Frontal cortex (tissue), 4 donors: ENCODE results near the gene TRAM2. TPM values are rescaled to one million over a fixed set of nuclear protein-coding genes. Genes with fewer than 3 reads are reported as not detected.

Experiments used
- DNase-seq, 2 donors: peaks; one replicate each; pipeline ENCODE4 v3.0.0; 2012; ENCODE audit warnings: low spot score in 2 of 2
- FAIRE-seq: peaks from 2 replicates; lab custom pipeline; 2012; peaks lifted over from hg19 to GRCh38; lab: Jason Lieb, UNC
- total RNA-seq: library from RNA; depleted of rRNA; stranded (reverse); fragments of >200 nt; gene quantifications from one replicate; pipeline ENCODE4 v1.2.3, GENCODE V29; 2014
- donor health status: control.
- donor health status: control.
- donor health status: control.

TRAM2 gene
- total RNA-seq, 1 donor from 2014 or later = 2.0 TPM

DNA sequence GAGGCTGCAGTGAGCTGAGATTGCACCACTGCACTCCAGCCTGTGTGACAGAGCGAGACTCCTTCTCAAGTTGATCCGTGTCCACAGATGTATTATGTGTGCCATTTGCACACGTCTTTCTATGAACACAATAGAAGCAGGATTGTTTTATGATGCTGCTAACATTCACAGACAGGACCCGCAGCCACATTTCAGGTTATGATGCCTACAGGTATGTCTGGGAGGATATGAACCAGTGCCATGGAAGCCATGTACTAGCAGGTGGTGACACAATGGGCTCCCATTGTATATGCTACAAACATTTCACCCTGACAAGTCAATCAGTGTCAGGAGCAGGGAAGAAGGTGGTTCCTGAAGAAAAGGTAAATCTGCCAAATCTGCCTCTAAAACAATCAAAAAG is 4.3 kb downstream of the TRAM2 start:
- FAIRE-seq = no peak
- DNase-seq = no peak

DNA sequence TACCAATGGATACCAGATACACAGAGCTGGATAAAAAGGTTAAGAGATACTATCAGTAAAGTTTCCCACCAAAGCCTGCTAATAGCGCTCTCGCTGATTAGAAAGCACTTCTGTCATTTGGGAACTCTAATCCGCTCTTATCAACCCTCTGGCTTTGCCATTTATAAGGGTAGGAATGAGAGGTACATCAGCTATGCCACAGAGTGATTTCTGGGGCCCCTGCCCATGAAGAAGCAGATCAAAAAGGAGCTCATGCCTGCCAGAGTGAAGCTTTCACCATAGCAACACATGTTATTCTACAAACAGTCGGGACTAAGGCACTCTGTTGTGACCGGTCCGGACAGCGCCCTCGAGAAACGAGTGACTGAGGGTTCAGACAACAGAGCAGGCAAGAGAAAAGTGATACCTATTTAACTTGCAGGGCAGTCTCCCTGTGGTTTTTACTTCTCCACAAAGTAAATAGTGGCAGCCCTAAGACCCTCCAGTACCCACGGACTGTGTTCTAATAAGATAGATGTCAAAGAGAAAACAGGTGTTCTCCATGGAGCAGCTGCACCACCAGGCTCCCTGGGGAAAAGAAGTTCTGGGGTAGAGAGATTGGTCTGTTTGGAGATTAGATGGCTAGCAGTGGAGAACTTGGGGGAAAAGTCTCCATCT is 5.6 kb downstream of the TRAM2 start:
- DNase-seq = no peak

DNA sequence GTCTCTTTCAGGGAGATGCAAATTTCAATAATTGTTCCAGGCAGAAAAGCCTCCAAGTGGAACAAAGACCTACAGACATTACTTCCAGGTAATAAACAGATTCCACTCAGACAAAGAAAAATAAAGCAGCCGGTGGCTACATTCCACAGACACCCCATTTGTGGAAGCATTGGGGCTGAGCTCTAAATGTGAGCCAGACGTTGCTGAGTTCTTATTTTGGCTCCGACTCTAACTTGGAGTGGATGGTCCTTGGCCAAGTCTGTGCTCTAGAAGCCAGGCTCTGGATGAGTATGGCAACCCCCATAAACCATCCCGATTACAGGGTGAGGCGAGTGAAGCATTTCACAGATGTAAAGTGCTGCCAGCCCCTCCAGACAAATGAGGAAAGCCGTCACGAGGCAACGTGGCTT is 6.6 kb downstream of the TRAM2 start:
- FAIRE-seq (no peak), DNase-seq (no peak)

More for the DNA sequence above, 5.6 kb downstream of the TRAM2 start:
- FAIRE-seq = no peak

DNA sequence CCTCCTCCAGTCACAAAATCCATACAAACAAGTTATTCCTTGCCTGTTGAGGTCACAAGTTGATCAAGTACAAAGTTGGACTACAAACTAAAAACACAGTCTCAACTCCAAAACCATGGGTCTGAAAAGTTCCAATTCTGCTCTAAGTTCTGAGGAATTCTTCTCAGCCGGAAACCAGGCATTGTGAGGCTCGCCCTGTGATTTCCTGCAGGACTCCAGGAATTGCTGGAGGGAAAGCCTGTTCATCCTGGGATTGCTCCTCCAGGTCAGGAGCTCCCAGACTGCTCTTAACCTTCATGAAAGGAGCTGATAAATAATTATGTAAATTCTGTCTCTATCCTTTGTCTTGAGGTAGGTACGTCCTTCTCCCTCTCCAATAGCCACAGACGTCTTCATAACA is 8.5 kb downstream of the TRAM2 start:
- DNase-seq = no peak
- no peak for FAIRE-seq

DNA sequence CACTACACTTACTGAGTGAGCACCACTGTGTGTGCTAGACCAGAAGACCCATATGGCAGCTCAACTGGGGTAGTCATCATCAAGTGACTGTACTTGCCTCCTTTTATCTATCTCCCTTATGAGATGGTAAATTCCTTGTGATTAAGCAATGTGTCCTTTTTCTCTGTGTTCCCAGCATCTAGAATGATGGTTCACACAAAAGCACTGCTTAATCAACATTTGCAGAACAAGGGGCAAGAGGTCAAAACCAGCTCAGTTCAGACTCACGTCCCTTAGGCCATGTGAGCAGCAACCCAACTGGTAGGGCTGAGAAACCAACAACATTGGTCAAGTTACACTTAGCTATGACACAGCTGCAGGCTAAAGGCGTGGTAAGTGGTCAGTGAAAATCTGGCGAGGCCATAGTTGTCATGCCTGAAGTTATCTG is 10.0 kb downstream of the TRAM2 start:
- DNase-seq = no peak
- FAIRE-seq = no peak

DNA sequence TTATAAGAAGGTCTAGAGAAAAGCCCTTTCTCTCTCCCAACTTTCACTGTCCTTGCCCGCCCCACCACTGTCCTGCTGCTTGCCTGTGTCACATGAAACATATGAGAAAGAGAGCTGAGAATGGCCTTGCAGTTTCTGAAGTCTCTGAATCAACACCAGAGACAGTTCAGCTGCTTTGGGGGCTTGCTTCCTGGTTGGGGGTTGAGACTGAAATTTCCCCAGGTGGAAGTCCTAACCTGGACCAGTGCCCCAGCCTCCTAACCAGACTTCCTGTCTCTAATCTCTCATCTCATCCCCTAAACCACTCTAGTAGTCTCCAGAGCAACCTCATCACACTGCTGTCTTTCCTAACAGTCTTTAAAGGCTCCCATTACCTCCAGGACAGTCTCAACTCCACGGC is 10.7 kb downstream of the TRAM2 start:
- DNase-seq = no peak
- FAIRE-seq = no peak

DNA sequence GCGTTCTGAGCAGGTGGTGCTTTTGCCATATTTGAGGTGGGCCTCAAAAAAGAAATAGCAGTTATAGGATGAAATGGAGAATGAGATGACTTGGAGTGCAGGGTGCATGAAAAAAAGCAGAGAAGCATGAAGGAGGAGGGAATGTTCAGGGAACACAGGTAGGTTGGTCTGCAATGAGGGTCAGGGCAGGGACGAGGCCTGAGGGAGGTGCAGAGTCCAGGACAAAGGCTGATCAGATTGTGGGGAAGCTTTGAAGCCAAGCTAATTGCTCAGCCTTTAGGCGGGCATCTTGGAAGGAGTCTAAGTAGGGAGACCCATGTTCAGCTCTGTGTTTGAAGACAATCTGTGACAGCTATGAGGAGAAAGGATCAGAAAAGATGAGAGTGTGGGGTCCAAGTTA is 12.0 kb downstream of the TRAM2 start:
- DNase-seq (no peak), FAIRE-seq (no peak)

DNA sequence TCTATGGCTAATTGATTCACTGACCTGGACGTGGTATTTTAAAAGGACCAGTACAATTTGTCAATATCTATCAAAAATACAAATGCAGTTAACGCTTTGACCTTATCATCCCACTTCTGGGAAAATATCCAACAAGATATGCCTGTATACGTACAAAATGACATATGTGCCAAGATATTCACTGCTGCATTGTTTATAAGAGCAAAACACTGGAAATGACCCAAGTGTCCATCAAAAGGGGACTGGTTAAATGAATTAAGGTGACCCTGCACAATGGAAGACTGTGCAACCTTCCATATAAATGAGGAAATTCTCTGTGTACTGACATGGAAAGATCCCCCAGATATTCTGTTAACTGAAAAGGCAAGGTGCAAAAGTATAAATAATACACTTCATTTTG is 13.9 kb downstream of the TRAM2 start:
- no peak for FAIRE-seq

DNA sequence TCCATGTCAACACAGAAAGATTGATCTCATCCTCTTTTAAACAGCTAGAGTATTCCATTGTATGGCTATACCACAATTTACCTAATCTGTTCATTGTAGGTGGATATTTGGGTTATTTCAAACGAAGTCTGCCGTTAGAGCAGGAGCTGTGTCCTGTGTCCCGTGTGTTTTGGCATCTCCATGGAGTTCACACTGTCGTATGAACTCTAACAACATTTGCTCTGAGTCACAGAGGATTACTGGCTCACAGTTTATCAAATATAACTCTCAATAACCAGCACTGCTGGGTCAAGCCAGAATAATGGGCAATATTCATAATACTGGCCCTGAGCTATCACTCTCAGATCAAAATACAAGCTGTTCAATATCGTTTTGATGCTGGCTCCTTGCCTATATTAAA is 16.4 kb downstream of the TRAM2 start:
- no peak for DNase-seq

More for the DNA sequence above, 13.9 kb downstream of the TRAM2 start:
- no peak for DNase-seq

DNA sequence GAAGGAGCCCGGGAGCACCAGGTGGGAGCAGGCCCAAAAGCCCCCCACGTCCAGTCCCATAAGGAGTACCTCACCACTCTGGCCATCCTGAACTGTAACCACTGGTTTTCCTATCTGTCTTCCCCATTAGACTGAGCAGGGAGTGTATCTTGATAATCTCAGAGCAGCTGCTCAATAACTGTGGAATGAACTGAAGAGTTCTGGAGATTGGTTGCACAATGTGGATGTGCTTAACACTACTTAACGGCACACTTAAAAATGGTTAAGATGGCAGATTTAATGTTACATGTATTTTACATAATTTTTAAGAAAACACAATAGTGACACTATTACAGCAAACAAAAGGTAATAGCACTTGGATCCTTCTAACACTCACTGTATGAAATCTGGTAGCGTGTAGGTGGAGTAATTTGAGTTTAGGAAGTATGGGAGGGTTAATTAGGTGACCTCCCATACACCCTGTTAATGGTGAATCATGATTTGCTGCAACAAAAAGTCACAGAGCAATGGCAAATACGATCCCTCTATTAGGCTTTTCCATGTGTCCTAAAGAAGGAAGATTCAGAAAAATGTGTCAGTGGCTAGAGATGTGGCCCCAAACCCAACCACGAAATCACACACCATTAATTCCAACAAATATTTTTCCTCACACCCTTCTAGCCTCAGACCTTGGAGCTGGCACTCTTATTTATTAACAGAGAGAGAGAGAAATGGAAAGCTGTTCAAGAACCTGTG is 18.4 kb downstream of the TRAM2 start:
- DNase-seq = no peak
- FAIRE-seq = no peak

More for the DNA sequence above, 16.4 kb downstream of the TRAM2 start:
- FAIRE-seq = no peak

DNA sequence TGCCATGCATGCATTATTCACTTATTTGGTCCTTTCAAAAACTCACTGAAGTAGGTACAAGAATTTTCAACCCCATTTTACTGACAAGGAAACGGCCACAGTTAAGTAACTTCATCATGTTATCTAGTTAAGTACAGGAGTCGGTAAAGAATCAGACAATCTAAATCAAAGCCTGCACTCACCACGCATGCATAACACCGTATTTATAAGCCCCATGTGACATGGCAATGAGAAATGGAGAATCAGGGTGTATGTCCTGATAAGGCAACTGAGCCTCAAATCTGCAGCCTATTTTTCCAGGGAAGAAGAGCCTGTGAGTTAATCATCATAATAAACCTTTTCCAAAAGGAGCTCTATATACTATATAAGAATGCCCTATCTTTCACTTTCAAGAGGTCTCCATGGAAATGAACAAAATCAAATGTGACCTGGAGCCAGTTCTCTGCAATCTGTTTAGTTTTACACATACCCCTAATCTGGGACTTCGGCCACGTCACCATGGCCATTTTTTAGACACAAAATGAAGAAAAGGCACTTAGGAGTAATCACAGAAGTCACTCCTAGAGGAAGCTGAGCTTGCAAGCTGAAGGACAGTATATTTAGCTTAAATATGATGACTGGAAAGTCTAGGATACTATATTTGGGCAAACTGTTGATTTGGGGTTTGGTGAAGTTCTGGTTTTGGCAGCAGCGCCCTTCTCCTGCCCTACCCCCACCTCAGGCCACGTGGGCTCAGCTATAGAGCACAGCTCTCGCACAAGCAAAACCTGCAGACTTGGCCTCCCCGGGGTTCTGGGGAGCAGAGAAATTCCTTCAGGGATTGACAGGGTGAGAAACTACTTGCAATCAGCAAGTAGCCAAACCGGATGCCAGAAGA is 19.2 kb downstream of the TRAM2 start:
- DNase-seq = no peak
- FAIRE-seq = no peak

DNA sequence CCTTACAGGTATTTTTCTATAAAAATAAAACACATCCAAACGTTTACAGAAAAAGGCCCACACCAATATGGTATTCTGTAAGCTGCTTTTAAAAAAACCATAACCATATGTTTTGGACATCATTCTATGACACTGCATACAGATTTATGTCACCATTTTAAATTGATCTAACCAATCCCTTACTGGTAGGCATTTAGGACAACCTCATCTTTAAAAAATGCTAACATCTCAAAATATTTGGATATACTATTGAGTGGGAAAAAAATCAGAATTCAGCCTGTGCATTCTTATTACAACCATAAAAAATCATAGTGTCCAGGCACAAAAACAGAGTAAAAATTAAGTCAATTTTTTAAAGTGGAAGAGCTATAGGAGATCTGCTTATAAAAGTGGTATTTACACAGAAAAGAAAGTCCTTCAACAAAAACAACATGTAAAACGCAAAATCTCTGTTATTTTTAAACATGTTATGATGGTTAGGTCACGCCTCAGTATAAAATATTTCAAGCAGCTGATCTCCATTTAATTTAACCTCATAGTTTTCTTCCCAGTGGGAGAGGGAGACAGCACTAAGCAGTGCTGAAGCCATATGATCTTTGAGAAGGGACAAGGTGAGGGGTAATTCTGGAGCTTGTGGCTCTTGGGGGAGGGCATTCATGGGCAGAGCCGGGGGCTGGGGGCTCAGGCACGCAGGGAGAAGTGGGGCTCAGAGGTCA is 21.2 kb downstream of the TRAM2 start:
- DNase-seq = no peak

DNA sequence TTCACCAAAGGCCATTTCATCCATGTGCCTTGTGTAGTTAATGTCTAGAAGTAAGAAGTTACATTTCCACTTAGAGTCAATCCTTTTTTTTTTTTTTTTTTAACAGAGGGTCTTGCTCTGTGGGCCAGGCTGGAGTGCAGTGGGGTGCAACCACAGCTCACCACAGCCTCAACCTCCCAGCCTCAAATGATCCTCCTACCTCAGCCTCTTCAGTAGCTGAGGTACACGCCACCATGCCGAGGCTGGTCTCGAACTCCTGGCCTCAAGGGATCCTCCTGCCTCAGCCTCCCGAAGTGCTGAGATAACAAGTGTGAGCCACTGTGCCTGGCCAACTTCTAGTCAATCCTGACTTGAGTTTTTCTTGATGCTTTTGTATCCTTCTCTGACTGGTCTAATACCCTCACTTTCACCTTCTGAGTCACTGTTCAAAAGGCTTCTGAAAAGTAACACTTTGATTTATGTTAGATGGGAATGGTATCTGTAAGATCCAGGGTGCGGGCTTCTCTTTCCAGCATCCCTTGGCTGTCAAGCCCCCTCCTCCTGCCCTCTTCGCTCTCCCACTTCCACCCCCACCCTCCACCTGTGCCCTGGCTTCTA is 22.1 kb downstream of the TRAM2 start:
- DNase-seq = no peak

More for the DNA sequence above, 21.2 kb downstream of the TRAM2 start:
- FAIRE-seq = no peak

DNA sequence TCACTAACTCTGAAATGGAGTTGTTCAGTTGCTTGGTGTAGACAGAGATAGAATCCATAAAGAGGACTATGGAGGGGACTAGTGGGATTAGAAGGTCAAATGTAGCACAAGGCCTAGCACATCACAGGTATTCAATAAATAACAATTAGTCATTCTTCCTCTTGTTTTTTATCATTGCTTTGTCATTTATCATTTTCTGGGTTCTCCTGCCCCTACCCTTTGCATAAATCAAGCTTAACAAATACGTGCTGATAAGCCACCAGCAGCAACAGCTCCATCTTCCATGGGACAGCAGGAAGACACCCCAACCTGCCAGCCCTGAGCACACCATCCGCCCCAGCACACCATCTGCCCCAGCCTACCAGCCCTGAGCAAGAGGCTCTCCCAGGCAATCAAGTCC is 23.1 kb downstream of the TRAM2 start:
- no peak for FAIRE-seq
- no peak for DNase-seq

More for the DNA sequence above, 22.1 kb downstream of the TRAM2 start:
- no peak for FAIRE-seq

DNA sequence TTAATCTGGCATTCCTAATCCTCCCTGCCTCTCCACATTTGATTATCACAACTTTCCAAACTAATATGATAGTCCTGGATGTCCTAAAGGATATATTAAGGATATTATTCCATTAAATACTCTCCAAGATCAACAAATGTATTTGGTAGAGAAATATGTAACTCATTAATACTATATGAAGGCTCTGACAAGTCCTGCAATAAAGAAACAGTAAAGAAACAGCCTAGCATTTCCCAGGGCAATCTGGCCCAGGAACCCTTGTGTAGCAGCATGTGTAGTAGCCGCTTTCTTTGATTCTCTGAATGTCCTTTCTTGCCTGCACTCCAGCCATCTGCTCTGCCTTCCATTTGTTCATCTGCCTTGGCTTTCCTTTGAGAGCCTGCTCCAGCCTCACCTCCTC is 23.7 kb downstream of the TRAM2 start:
- DNase-seq (no peak), FAIRE-seq (no peak)

DNA sequence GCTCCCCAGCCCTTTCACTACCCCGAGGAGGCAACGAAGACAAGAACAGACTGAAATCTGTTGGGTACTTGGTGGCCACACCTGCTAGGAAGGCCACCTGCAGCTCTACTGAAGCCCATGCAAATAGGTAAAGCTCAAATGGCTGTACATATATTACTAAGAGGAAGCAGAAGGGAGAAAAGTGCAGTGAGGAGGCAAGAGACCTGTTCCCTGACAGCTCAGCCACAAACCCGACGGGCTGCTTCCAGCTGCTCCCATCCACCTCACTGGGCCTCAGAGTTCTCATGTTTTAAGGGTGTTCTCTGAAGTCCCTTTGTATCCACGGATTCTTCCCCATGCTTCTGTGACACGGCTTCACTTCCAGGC is 24.6 kb downstream of the TRAM2 start:
- no peak for DNase-seq
- FAIRE-seq = no peak

DNA sequence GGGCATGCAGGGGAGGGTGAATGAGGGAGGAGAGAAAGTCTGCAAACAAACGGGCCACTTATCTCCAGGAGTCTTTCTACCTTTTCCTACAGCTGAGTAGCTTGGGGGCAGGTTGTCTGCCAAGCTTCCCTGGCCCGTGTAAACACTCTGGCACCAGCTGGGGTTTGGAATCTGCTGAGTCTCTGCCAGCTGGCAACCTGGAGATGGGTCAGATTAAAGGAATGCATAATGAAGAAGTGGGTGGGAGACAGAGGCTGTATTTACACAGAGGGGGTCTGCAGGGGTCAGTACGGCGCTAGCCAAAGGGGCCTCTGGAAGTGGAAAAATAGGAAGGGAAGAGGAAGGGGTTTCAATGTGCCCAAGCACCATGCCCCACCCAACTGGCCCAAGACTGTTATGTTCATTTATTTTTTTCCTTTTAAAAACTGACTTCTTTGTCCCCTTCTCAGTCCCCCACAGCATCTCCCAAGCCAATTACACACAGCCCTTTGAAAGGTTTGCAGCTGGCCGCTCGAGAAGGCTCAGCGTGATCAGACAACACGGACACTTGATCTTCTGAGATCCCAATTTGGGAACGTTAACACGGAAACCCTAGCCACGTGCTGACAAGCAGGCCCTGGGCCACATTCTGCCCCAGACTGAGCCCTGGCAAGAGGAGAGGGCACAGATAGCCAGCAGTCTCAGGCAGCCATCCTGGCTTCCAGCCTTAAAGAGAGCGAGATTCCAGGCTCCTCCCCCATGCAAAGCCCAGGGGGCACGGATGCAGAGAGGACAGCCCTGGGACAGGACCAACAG is 25.2 kb downstream of the TRAM2 start:
- DNase-seq = no peak
- FAIRE-seq = no peak

DNA sequence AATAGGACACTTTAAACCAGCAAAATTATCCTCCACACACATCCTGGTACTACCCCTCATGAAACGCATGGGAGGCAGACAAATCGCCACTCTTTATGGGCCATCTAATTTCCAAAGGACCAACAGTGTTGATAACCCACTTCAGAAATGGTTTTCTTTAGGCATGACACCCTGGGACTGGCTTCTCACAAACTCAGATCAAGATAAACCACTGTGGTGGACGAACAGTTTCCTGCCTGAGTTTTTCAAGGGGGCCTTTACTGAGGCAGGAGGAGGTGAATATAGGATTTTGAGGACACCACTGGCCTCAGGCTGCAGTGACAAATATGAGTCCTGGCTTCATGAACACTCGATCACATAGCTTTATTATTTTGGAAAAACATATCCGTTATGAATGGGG is 26.0 kb downstream of the TRAM2 start:
- FAIRE-seq (no peak), DNase-seq (no peak)

DNA sequence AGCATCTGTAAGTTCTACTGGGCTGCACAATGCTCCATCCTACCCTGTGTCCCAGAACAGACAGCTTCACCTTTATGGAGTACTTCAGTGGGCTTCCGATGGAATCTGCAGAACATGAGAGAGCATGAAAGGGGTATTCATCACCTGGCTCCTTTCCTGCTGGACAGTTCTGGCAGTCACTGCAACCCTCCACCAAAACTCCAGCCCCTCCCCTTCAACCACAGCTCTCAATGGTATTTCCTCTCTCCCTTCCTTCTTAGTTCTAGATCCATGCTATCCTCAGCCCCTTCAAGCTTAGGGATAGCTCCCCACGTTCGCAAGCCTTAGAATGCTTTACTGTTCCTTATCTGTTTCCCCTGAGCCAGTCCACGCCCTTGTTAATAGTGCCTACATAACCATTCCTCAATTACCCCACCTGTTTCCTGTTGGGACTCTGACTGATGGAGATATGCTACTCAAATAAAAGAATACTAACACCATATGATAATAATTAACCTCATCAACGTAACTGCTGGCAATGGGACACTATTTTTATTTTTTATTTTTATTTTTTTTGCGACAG is 26.8 kb downstream of the TRAM2 start:
- DNase-seq (no peak), FAIRE-seq (no peak)
